Measurements from ENCODE around the gene ECI1. TPM values are rescaled to one million over a fixed set of nuclear protein-coding genes. Genes with fewer than 3 reads are reported as not detected.

Gene ECI1
- total and polyA plus RNA-seq, 2 of the 13 experiments (the other 11 are each of a cell fraction or from before 2014, with no cell fraction given): 82.0 to 102 TPM

- TF ChIP-seq ZNF264 (CRISPR knock-in tag; IDR thresholded peaks at IDR 0.05) (no peak), JDP2 (CRISPR knock-in tag; IDR thresholded peaks at IDR 0.05; ENCODE audit: borderline replicate concordance) (no peak), ZNF431 (CRISPR knock-in tag; IDR thresholded peaks at IDR 0.05; ENCODE audit: borderline replicate concordance, low read depth) (no peak), SAFB2 (CRISPR knock-in tag; IDR thresholded peaks at IDR 0.05; ENCODE audit: borderline replicate concordance, low read depth) (peak; percentile 5; the same call in 1 of the 2 replicates), ZNF33B (CRISPR knock-in tag; IDR thresholded peaks at IDR 0.05) (no peak), ZNF121 (CRISPR knock-in tag; IDR thresholded peaks at IDR 0.05) (no peak), ZNF781 (CRISPR knock-in tag; IDR thresholded peaks at IDR 0.05; ENCODE audit: borderline replicate concordance, not compliant biosample characterization) (no peak), ZBTB42 (CRISPR knock-in tag; IDR thresholded peaks at IDR 0.05) (no peak), ZNF816 (CRISPR knock-in tag; IDR thresholded peaks at IDR 0.05; ENCODE audit: borderline replicate concordance) (no peak), ZNF749 (CRISPR knock-in tag; IDR thresholded peaks at IDR 0.05; ENCODE audit: borderline replicate concordance) (no peak), KLF9 (CRISPR knock-in tag; IDR thresholded peaks at IDR 0.05; ENCODE audit: low read depth) (no peak), ZNF557 (CRISPR knock-in tag; IDR thresholded peaks at IDR 0.05) (no peak), ZNF335 (CRISPR knock-in tag; IDR thresholded peaks at IDR 0.05) (no peak), ZNF777 (CRISPR knock-in tag; IDR thresholded peaks at IDR 0.05) (no peak), ZNF761 (CRISPR knock-in tag; conservative IDR thresholded peaks at IDR 0.05) (no peak), HIVEP1 (CRISPR knock-in tag; IDR thresholded peaks at IDR 0.05) (no peak)
- TF ChIP-seq, protein P1, sequence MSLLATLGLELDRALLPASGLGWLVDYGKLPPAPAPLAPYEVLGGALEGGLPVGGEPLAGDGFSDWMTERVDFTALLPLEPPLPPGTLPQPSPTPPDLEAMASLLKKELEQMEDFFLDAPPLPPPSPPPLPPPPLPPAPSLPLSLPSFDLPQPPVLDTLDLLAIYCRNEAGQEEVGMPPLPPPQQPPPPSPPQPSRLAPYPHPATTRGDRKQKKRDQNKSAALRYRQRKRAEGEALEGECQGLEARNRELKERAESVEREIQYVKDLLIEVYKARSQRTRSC (CRISPR knock-in tag; IDR thresholded peaks at IDR 0.05; ENCODE audit: low read depth): no peak
- TF ChIP-seq, protein P2, sequence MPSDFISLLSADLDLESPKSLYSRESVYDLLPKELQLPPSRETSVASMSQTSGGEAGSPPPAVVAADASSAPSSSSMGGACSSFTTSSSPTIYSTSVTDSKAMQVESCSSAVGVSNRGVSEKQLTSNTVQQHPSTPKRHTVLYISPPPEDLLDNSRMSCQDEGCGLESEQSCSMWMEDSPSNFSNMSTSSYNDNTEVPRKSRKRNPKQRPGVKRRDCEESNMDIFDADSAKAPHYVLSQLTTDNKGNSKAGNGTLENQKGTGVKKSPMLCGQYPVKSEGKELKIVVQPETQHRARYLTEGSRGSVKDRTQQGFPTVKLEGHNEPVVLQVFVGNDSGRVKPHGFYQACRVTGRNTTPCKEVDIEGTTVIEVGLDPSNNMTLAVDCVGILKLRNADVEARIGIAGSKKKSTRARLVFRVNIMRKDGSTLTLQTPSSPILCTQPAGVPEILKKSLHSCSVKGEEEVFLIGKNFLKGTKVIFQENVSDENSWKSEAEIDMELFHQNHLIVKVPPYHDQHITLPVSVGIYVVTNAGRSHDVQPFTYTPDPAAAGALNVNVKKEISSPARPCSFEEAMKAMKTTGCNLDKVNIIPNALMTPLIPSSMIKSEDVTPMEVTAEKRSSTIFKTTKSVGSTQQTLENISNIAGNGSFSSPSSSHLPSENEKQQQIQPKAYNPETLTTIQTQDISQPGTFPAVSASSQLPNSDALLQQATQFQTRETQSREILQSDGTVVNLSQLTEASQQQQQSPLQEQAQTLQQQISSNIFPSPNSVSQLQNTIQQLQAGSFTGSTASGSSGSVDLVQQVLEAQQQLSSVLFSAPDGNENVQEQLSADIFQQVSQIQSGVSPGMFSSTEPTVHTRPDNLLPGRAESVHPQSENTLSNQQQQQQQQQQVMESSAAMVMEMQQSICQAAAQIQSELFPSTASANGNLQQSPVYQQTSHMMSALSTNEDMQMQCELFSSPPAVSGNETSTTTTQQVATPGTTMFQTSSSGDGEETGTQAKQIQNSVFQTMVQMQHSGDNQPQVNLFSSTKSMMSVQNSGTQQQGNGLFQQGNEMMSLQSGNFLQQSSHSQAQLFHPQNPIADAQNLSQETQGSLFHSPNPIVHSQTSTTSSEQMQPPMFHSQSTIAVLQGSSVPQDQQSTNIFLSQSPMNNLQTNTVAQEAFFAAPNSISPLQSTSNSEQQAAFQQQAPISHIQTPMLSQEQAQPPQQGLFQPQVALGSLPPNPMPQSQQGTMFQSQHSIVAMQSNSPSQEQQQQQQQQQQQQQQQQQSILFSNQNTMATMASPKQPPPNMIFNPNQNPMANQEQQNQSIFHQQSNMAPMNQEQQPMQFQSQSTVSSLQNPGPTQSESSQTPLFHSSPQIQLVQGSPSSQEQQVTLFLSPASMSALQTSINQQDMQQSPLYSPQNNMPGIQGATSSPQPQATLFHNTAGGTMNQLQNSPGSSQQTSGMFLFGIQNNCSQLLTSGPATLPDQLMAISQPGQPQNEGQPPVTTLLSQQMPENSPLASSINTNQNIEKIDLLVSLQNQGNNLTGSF (CRISPR knock-in tag; IDR thresholded peaks at IDR 0.05): no peak
- TF ChIP-seq, protein P3, sequence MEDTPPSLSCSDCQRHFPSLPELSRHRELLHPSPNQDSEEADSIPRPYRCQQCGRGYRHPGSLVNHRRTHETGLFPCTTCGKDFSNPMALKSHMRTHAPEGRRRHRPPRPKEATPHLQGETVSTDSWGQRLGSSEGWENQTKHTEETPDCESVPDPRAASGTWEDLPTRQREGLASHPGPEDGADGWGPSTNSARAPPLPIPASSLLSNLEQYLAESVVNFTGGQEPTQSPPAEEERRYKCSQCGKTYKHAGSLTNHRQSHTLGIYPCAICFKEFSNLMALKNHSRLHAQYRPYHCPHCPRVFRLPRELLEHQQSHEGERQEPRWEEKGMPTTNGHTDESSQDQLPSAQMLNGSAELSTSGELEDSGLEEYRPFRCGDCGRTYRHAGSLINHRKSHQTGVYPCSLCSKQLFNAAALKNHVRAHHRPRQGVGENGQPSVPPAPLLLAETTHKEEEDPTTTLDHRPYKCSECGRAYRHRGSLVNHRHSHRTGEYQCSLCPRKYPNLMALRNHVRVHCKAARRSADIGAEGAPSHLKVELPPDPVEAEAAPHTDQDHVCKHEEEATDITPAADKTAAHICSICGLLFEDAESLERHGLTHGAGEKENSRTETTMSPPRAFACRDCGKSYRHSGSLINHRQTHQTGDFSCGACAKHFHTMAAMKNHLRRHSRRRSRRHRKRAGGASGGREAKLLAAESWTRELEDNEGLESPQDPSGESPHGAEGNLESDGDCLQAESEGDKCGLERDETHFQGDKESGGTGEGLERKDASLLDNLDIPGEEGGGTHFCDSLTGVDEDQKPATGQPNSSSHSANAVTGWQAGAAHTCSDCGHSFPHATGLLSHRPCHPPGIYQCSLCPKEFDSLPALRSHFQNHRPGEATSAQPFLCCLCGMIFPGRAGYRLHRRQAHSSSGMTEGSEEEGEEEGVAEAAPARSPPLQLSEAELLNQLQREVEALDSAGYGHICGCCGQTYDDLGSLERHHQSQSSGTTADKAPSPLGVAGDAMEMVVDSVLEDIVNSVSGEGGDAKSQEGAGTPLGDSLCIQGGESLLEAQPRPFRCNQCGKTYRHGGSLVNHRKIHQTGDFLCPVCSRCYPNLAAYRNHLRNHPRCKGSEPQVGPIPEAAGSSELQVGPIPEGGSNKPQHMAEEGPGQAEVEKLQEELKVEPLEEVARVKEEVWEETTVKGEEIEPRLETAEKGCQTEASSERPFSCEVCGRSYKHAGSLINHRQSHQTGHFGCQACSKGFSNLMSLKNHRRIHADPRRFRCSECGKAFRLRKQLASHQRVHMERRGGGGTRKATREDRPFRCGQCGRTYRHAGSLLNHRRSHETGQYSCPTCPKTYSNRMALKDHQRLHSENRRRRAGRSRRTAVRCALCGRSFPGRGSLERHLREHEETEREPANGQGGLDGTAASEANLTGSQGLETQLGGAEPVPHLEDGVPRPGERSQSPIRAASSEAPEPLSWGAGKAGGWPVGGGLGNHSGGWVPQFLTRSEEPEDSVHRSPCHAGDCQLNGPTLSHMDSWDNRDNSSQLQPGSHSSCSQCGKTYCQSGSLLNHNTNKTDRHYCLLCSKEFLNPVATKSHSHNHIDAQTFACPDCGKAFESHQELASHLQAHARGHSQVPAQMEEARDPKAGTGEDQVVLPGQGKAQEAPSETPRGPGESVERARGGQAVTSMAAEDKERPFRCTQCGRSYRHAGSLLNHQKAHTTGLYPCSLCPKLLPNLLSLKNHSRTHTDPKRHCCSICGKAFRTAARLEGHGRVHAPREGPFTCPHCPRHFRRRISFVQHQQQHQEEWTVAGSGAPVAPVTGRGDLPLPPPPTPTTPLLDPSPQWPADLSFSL (CRISPR knock-in tag; IDR thresholded peaks at IDR 0.05): no peak
These were observed 45.4 kb downstream of the ECI1 start (continued) for GRCh38 chr16:2205967-2206313.

Data from HepG2 (cell line).